Measurements from ENCODE around the gene TMOD1.

The TMOD1 gene

DNA sequence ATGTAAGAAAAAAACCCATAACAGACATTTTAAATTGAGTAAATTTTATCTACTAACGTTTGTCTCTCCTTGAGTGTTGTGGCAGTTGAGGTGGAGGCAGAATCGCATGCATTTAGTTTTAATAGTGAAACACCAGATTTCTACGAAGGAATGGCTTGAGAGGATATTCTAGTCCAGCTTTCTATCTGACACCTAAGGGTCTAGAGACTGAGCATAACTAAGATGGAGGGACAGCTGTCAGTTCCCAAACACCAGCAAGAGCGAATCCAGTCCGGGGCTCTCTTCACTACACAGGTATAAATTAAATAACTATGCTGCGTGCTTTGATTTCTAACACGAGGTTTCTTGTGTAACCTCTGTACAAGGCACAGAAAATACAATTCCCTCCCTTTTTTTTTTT is 133.6 kb downstream of the TMOD1 start:
- DNase-seq (ENCODE audit: low spot score) = no peak

DNA sequence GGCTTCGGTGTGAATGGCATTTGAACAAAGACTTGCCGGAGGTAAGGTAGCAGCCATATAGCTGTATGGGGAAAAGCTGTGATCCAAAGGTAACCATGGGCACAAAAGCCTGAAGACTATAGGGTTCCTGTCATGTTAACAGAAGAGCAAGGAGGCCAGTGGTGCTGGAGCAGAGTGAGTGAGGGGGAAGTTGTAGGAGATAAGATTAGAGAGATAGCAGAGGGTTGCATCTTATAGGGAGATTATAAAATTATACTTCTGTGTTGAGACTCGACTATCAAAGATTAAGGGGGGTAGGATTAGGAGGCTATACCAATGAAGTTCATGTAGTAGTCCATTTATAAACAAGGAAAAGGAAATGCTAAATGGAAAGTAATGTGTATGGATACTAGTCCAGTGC is 135.4 kb downstream of the TMOD1 start:
- DNase-seq (ENCODE audit: low spot score) = no peak

DNA sequence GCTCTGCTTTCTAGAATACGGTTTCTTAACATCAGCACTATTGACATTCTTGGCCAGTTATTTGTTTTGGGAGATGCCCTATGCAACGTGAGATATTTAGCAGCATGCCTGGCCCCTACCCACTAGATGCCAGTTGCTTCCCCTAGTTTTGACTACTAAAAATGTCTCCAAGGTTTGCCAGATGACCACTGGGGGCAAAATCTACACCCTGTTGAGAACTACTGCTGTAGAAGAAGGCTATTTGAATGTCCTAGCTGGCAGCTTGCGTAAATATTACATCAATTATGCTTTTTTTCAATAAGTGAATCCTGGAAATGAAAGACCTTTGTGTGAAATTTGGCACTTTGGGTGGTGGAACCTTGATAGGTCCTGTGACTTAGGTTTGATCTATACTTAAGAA is 137.2 kb downstream of the TMOD1 start:
- no peak for DNase-seq (ENCODE audit: low spot score)

DNA sequence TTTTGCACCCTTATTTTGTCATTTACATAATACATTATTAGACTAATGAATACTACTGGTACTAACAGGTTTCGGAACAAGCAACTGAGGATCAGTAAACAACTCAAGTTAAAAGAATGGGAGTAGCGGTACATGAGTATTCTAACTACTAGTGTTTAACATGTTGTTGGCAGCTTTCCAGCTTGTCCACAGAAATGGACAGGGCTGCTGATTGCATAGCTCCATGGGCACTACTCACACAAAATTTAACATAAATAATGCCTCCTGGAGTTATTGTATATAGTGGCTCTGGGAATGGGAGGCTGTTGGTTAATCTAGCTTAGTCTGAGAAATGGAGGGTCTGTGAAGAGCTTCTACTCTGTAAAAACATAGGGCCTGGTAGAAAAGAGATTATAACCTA is 138.9 kb downstream of the TMOD1 start:
- no peak for DNase-seq (ENCODE audit: low spot score)

DNA sequence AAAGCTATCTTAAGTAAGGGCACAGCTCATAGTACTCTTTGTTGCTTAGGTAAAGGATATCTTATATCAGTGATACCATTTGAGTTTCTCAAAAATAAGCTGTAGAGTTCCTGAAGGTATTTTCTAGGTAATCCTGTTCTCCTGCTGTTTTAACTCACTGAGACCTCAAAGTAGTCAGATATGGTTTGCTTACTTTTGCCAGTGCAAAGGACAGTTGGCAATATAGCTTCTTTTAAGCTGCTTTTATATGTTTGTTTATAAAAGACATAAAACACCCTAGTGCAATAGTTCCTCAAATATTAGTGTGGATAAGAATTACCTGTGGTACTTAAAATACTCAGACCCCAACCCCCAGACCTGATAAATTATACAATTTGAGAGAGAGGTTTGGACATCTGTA is 144.3 kb downstream of the TMOD1 start:
- no peak for DNase-seq (ENCODE audit: low spot score)

DNA sequence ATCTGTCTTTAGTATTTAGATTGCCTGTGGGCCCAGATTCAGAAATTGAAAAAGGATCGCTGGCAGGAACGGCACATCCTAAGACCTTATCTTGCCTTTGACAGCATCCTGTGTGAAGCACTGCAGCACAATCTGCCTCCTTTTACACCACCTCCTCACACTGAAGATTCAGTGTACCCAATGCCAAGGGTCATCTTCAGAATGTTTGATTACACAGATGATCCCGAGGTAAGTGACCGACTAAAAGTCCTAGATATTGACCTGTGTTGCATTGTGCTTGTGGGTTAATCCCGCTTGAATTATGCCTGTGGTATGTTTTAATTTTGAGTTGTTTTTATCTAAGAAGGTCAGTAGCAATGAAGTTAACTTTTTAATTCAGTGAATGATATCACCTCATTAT is 146.5 kb downstream of the TMOD1 start:
- DNase-seq (ENCODE audit: low spot score) = no peak

Measured in putamen (tissue), 1 donor.